Muscle layer of duodenum (tissue), 2 donors: Measurements from ENCODE around the gene NSD2.
"Not testable (repeated sequence)": the region's sequence is repeated elsewhere in the genome, so short reads cannot be mapped to it uniquely, and the experiment has no call there.

ENCODE experiments used
- H3K27ac ChIP-seq: one replicate; pipeline ENCODE4 v1.7.0; 2013; ENCODE audit warnings: mild to moderate bottlenecking, low read length
- H3K27me3 ChIP-seq: one replicate; pipeline ENCODE4 v1.7.0; 2013; ENCODE audit warnings: low read depth, mild to moderate bottlenecking, control low read depth, low read length
- H3K36me3 ChIP-seq, 2 donors: one replicate each; pipeline ENCODE4 v1.7.0; 2013; ENCODE audit warnings: low read length in 2 of 2, control low read depth in 1 of 2, mild to moderate bottlenecking in 1 of 2; ENCODE audit not compliant: insufficient read depth in 2 of 2, control insufficient read depth in 1 of 2
- H3K4me1 ChIP-seq, 2 donors: one replicate each; pipeline ENCODE4 v1.7.0; 2013; ENCODE audit warnings: low read length in 2 of 2, mild to moderate bottlenecking in 2 of 2, control low read depth in 1 of 2, moderate library complexity in 1 of 2; ENCODE audit not compliant: insufficient read depth in 2 of 2, control insufficient read depth in 1 of 2
- H3K4me3 ChIP-seq, 2 donors: one replicate each; pipeline ENCODE4 v1.7.0; 2013; ENCODE audit warnings: low read length in 2 of 2, low read depth in 1 of 2, mild to moderate bottlenecking in 1 of 2
- H3K9me3 ChIP-seq, 2 donors: one replicate each; pipeline ENCODE4 v1.7.0; 2013; ENCODE audit warnings: low read length in 2 of 2, control low read depth in 1 of 2, mild to moderate bottlenecking in 1 of 2; ENCODE audit not compliant: control insufficient read depth in 1 of 2
- donor health status: healthy.

NSD2 gene

DNA sequence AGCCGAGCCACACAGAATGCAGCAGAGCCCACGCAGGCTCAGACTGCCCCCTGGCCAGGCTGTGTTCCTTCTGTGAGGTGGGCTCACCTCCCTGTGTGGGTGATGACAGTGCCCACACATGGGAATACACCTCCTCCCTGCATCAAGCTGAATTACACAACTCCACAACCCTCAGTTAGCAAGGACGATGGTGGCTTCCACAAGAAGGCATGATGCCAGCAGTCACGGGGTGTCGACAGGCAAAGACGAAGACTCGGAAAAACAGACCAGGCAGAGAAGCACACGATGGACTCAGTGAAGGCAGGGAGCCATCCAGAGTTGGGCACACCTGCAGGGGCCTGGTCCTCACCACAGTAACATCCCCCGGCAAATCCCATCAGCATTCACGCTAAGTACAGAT, 27.3 kb upstream of the NSD2 start:
- H3K9me3 ChIP-seq = no peaks in the 10 kb centered on the region
- no peak overlapping the region for H3K27ac ChIP-seq
- no peaks in the 10 kb centered on the region for H3K27me3 ChIP-seq
- H3K4me3 ChIP-seq = no peak overlapping the region
- peaks cover 0 to 6% of the 10 kb centered on the region in 2 donors for H3K4me1 ChIP-seq
- H3K36me3 ChIP-seq = peaks cover 18 to 37% of the 10 kb centered on the region in 2 donors

DNA sequence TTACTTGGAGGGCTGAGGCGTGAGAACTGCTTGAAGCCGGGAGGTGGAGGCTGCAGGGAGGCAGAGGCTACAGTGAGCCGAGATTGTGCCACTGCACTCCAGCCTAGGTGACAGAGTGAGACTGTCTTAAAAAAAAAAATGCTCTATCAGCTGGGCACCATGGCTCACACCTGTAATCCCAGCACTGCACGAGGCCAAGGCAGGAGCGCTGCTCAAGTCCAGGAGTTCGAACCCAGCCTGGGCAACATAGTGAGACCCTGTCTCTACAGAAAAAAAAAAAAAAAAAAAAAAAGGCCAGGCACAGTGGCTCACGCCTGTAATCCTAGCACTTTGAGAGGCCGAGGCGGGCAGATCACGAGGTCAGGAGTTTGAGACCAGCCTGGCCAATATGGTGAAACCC, 26.6 kb upstream of the NSD2 start:
- peaks cover 11 to 30% of the 10 kb centered on the region in 2 donors for H3K36me3 ChIP-seq
- not testable (repeated sequence) for H3K4me3 ChIP-seq, H3K9me3 ChIP-seq, H3K4me1 ChIP-seq, H3K27ac ChIP-seq, H3K27me3 ChIP-seq

DNA sequence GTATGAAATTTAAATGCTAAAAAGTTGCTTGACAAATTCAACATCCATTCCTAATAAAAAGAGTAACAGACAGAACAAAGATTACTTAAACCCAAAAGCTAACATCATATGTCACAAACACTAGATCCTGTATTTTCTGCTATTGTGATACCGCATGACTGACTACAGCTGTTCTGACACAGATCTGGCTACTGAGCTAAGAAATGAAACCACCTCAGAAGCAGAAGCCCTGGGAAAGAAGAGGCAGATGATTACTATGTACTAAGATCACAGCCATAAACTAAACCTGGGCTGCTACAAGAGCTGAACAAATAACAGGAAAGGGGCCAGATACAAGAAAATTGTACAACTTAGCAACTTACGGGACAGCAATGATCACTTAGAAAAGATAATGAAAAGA, 24.6 kb upstream of the NSD2 start:
- Histone ChIP-seq H3K9me3 (no peaks in the 10 kb centered on the region), H3K36me3 (peaks cover 4 to 15% of the 10 kb centered on the region in 2 donors), H3K27ac (no peak overlapping the region), H3K4me3 (no peak overlapping the region), H3K27me3 (no peaks in the 10 kb centered on the region), H3K4me1 (peaks cover 0 to 9% of the 10 kb centered on the region in 2 donors)

DNA sequence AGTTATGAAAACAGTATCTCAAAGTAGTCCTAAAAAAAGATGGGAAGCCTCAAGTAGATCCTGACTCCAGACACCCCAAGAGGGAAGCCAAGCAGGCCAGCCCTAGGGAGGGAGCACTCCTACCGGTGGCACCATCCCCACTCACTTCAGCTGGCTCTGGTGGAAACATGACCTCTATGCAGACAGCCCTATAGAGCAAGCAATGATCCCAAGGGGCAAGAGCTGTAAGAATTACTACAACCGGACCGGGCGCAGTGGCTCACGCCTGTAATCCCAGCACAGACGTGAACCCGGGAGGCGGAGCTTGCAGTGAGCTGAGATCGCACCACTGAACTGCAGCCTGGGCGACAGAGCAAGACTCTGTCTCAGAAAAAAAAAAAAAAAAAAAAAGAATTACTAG, 20.9 kb upstream of the NSD2 start:
- H3K27ac ChIP-seq = no peak overlapping the region
- H3K4me3 ChIP-seq = no peak overlapping the region
- peaks cover 0 to 8% of the 10 kb centered on the region in 2 donors for H3K36me3 ChIP-seq
- peaks cover 0 to 16% of the 10 kb centered on the region in 2 donors for H3K4me1 ChIP-seq
- no peaks in the 10 kb centered on the region for H3K27me3 ChIP-seq
- H3K9me3 ChIP-seq = no peaks in the 10 kb centered on the region

DNA sequence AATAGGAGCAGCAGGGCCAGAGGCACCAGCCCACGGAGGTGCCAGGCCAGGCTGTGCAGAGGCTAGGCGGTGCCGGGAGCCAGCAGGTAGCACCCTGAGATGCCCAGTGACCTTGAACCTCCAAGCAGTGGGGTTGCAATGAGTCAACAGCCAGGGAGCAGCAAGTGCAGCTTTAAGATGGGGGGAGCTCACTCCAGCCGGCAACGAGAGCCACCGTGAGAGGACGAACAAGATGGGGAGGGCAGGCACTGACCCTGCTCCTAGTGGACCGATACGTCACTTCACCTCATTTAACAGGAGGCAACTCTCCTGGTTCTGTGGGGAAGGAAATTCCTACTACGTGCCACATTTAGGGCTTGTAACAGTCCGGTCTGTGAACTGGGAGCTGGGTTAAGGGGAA, 20.0 kb upstream of the NSD2 start:
- no peak overlapping the region for H3K27ac ChIP-seq
- H3K9me3 ChIP-seq = no peaks in the 10 kb centered on the region
- peaks cover 0 to 17% of the 10 kb centered on the region in 2 donors for H3K4me1 ChIP-seq
- H3K27me3 ChIP-seq = no peaks in the 10 kb centered on the region
- no peak overlapping the region for H3K4me3 ChIP-seq
- H3K36me3 ChIP-seq = peaks cover 0 to 6% of the 10 kb centered on the region in 2 donors

DNA sequence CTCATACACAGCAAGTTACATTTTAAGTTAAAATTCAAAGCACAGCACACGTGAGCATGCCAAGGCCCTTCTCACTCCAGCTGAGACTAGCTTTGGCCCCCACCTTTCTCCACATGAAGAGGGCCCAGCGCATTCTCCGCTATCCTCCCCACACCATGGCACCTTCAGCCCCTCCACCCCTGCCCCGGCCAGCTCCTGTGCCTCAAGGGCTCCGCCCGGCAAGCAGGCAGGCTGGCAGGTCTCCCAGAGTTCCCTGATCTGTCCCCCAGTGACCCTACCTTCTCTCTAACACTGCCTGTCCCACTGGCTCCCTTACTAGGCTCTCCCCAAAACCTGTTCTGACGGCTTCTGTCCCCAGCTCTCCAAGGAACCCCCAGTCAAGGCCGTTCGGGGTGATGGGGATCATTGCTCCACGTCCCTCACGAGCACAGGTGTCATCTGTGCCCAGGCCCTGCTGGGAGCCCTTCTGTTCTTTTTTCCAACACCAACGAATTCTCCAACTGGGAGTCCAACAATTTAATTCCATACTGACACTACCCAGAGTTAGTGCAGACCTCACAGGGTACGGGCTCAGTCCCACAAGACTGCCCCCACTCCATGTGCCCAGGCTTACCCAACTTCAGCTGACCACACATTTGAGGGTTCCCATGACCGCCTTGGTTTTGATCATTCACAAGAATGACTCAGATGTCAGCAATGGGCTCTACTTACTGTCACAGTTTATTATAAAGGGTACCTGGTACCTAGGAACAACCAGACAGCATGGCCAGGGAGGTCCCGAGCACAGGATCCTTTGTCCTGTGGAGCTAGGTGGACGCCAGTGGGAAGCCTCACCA, 19.4 kb upstream of the NSD2 start:
- no peaks in the 10 kb centered on the region for H3K9me3 ChIP-seq
- no peaks in the 10 kb centered on the region for H3K27me3 ChIP-seq
- H3K27ac ChIP-seq = no peak overlapping the region
- no peak overlapping the region for H3K4me3 ChIP-seq
- H3K4me1 ChIP-seq = peaks cover 0 to 18% of the 10 kb centered on the region in 2 donors
- H3K36me3 ChIP-seq = peaks cover 0 to 5% of the 10 kb centered on the region in 2 donors

DNA sequence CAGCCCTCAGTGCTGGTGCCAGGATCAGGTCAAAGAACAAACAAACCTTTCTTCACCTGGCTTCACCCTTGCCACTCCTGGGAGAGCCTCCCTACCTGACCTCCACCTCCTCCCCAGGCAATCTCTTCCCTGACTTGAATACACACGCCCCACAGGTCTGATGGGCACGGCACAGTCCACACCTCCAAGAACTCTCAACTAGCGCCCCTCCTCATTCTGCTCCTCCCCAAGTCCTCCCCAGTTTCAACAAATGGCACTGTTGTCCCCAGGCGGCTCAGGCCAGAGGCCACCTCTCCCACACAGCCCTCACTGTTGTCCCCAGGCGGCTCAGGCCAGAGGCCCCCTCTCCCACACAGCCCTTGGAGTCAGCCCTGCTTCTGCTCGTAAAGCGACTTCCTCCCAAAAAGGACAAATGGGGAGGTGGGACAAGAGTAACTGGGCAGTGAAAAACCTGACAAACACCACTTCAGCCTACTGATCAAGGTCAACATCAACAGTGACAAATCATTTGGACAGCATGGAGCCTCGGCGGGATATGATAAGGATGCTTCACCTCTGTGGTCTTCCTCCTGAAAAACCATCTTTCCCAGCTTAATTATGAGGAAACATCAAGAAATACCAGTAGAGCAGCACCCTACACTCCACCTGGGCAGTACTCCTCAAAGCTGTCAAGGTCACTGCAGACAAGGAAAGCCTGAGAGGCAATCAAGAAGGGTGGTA, 18.1 kb upstream of the NSD2 start:
- Histone ChIP-seq H3K27ac (no peak overlapping the region), H3K9me3 (no peaks in the 10 kb centered on the region), H3K4me3 (no peak overlapping the region), H3K4me1 (peaks cover 5 to 26% of the 10 kb centered on the region in 2 donors), H3K36me3 (peaks cover 0 to 5% of the 10 kb centered on the region in 2 donors), H3K27me3 (no peaks in the 10 kb centered on the region)

DNA sequence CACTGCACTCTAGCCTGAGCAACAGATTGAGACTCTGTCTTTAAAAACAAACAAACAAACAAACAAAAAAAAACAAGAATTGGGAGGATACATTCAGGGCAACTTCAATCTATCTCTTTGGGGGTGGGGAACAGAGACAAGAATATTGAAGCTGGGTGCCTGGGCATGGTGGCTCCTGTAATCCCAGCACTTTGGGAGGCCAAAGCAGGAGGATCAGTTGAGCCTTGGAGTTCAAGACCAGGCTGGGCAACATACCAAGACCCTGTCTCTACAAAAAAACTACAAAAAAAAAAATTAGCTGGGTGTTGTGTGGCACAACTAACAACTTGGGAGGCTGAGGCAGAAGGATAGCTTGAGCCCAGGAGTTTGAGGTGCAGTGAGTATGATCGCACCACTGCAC, 16.4 kb upstream of the NSD2 start:
- peaks cover 5 to 26% of the 10 kb centered on the region in 2 donors for H3K4me1 ChIP-seq
- peak overlapping the region; percentile 20 for H3K27ac ChIP-seq
- H3K27me3 ChIP-seq = no peaks in the 10 kb centered on the region
- no peaks in the 10 kb centered on the region for H3K9me3 ChIP-seq
- peak overlapping the region; percentile 62 to 90 for H3K4me3 ChIP-seq
- H3K36me3 ChIP-seq = peaks cover 0 to 5% of the 10 kb centered on the region in 2 donors

DNA sequence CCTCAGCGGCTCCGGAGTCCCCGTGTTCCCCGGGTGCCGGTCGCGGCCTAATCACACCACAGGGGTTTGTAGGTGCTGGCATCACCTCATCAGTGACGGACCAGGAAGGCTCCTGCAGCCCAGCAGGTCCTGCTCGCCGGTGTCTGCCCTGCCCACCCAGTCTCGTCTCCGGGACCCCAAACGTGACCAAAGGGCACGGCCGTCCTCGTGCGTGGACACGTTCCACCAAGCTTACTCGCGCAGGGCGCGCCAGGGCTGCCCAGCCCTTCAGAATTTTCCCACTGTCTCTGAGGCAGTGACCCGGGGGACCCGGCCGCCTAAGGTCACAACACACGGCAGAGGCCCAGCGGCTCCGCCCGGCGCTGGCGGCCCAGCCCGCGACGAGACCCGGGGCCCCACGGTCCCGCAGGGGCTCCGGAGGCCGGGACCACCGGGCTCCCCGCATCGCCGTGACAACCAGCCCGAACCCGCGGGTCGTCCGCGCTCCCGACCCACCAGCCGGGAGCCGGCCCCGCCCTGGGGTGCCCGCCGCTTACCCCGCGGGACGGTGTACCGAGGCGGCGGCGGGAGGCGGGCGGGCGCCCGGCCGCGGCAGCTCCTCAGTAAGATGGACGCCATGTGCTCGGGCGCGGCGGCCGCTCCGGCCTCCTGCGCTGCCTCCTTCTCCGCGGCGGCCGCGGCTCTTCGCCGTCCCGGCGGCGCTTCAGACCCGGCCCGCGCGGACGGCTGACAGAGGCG, 15.7 kb upstream of the NSD2 start:
- peaks cover 5 to 26% of the 10 kb centered on the region in 2 donors for H3K4me1 ChIP-seq
- H3K36me3 ChIP-seq = peaks cover 0 to 5% of the 10 kb centered on the region in 2 donors
- H3K27me3 ChIP-seq = no peaks in the 10 kb centered on the region
- H3K27ac ChIP-seq = peak overlapping the region; percentile 20
- H3K4me3 ChIP-seq = peak overlapping the region; percentile 62 to 90
- H3K9me3 ChIP-seq = no peaks in the 10 kb centered on the region

DNA sequence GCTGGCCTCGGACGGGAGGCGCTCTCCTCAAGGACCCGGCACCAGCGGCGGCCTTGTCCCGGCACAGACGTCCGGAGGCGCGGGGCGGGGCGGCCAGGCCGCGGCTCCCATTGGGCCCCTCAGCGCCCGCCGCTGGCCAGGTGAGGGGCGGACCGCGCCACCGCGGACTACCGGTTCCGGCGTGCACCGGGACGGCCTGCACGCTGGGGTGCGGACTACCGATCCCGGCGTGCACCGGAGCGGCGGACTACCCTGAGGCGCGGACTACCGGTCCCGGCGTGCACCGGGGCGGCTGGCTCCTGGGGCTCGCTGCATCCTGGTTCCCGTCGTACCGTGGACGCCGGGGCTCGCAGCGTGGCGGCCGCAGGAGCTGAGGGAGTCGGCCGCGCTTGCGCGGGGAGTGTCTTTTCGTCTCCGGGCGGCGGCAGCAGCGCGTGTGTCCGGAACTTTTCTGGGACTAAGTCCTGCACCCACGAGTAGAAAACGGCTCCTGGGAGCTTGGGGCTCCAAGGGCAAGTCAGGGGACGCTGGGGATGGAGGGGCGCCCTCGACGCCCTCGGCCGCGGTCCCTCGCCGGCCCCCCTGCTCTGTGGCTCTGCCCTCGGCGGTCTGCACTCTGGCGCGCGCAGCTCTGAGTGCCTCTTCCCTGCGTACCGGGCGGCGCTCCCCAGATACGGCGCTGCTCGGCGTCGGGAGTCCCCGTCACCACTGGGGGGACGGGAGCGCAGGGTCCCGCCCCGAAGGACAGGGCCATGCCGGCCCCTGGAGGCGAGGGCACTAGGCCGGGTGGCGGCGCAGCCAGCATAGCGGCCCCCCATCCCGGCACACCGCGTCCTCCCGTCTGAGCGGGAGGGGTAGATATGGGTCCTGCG, 14.9 kb upstream of the NSD2 start, which contains the start of gene LETM1:
TSS of gene LETM1 (minus strand) at position 86 of the 872 bp plus-strand sequence. CDS start 206 bp downstream, outside the sequence.
- Histone ChIP-seq H3K36me3 (peaks cover 0 to 5% of the 10 kb centered on the region in 2 donors), H3K27me3 (no peaks in the 10 kb centered on the region), H3K27ac (peak within 1 kb of the TSS; percentile 20), H3K4me1 (peaks cover 5 to 26% of the 10 kb centered on the region in 2 donors), H3K9me3 (no peaks in the 10 kb centered on the region), H3K4me3 (peak within 1 kb of the TSS; percentile 62 to 90)
